Gastrocnemius medialis (tissue), 4 donors: Measurements from ENCODE around the gene WHRN.

Experiments used
- POLR2A ChIP-seq, 2 donors: fragments of 450-650 bp; IDR thresholded peaks; one replicate each; pipeline ENCODE4 v1.6.1; 2017; ENCODE audit warnings: antibody characterized with exemption in 2 of 2, mild to moderate bottlenecking in 2 of 2, moderate library complexity in 2 of 2
- TF ChIP-seq, protein P1 (sequence below), 5 experiments: fragments of 450-650 bp in 3 of 5; fragments of 200-600 bp in 2 of 5; sonication (generic) in 2 of 5; IDR thresholded peaks in 4 of 5; conservative IDR thresholded peaks in 1 of 5; 1 replicate in 4 of 5; 2 replicates in 1 of 5; pipeline ENCODE4 v1.5.1; 2016 to 2019; ENCODE audit warnings: antibody characterized with exemption in 5 of 5, mild to moderate bottlenecking in 3 of 5, moderate library complexity in 3 of 5

DNA sequence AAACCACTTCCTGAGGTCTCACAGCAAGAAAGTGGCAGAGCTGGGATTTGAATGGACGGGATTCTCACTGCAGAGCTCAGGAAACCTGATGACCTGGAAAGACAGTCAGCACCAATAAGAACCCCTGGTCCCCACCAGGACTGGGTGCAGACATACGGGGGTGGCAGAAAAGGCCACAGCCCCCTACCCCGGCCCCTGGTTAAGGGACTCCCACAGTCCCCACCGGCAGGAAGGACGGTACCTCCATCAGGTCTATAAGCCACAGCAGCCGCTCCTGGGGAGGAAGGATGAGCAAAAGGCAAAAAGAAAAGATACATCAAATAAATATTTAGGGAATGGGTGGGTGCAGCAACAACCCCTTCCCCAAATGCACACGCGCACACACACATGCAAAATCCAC lies 85.5 kb downstream of the WHRN start:
- TF ChIP-seq, protein P1, sequence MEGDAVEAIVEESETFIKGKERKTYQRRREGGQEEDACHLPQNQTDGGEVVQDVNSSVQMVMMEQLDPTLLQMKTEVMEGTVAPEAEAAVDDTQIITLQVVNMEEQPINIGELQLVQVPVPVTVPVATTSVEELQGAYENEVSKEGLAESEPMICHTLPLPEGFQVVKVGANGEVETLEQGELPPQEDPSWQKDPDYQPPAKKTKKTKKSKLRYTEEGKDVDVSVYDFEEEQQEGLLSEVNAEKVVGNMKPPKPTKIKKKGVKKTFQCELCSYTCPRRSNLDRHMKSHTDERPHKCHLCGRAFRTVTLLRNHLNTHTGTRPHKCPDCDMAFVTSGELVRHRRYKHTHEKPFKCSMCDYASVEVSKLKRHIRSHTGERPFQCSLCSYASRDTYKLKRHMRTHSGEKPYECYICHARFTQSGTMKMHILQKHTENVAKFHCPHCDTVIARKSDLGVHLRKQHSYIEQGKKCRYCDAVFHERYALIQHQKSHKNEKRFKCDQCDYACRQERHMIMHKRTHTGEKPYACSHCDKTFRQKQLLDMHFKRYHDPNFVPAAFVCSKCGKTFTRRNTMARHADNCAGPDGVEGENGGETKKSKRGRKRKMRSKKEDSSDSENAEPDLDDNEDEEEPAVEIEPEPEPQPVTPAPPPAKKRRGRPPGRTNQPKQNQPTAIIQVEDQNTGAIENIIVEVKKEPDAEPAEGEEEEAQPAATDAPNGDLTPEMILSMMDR (IDR thresholded peaks at IDR 0.05 in 4 of 5, conservative IDR thresholded peaks at IDR 0.05 in 1 of 5), result no peak
- TF ChIP-seq POLR2A (IDR thresholded peaks at IDR 0.05), result no peak
